HG03196 (cell line): Measurements from ENCODE around the gene DOK3.

Source experiments
- ATAC-seq: cut with Tn5 transposase; IDR thresholded peaks from one replicate; pipeline ENCODE4 v1.9.1; 2021; ENCODE audit not compliant: unreplicated experiment

Gene DOK3

GRCh38 chr5:177509381-177509951 is at the start of gene DOK3:
Gene DOK3 (minus strand): TSS chr5:177509826. CDS start chr5:177509540, 286 bp downstream.
- ATAC-seq = no peak

- no peak for ATAC-seq
These were observed 48.2 kb upstream of the DOK3 start for GRCh38 chr5:177557796-177558195.

GRCh38 chr5:177557041-177557647 is 47.5 kb upstream of the DOK3 start:
- no peak for ATAC-seq

GRCh38 chr5:177555665-177556064 is 46.0 kb upstream of the DOK3 start:
- no peak for ATAC-seq

- no peak for ATAC-seq
These were observed 45.6 kb upstream of the DOK3 start for GRCh38 chr5:177555228-177555627.

- ATAC-seq = peak; percentile 83
These were observed 45.0 kb upstream of the DOK3 start, which contains the start of gene FAM193B for GRCh38 chr5:177554474-177555111. Gene FAM193B (minus strand): TSS chr5:177554563. CDS start chr5:177554458, 105 bp downstream.

GRCh38 chr5:177553671-177554429 is 44.2 kb upstream of the DOK3 start:
- ATAC-seq = peak; percentile 38

- no peak for ATAC-seq
These were observed 43.3 kb upstream of the DOK3 start for GRCh38 chr5:177552839-177553455.

- ATAC-seq = no peak
These were observed 40.5 kb upstream of the DOK3 start for GRCh38 chr5:177550122-177550521.

GRCh38 chr5:177548495-177548894 is 38.9 kb upstream of the DOK3 start:
- no peak for ATAC-seq

GRCh38 chr5:177547736-177548135 is 38.1 kb upstream of the DOK3 start:
- ATAC-seq = no peak

GRCh38 chr5:177546258-177546741 is 36.7 kb upstream of the DOK3 start:
- no peak for ATAC-seq

GRCh38 chr5:177545487-177546257 is 36.0 kb upstream of the DOK3 start:
- no peak for ATAC-seq

GRCh38 chr5:177542816-177543465 is 33.3 kb upstream of the DOK3 start:
- no peak for ATAC-seq

GRCh38 chr5:177540438-177540837 is 30.8 kb upstream of the DOK3 start:
- no peak for ATAC-seq

GRCh38 chr5:177539411-177539810 is 29.8 kb upstream of the DOK3 start:
- ATAC-seq = no peak

GRCh38 chr5:177538876-177539275 is 29.2 kb upstream of the DOK3 start:
- ATAC-seq = no peak

- no peak for ATAC-seq
These were observed 28.0 kb upstream of the DOK3 start for GRCh38 chr5:177537389-177538361.

- no peak for ATAC-seq
These were observed 26.8 kb upstream of the DOK3 start for GRCh38 chr5:177536386-177536785.
